Pancreas (tissue), 10 donors: ENCODE measurements around the gene AFF4. TPM values are rescaled to one million over a fixed set of nuclear protein-coding genes. Genes with fewer than 3 reads are reported as not detected.

Experiments
- ATAC-seq, 4 donors: fragments of 200-7000 bp; cut with Tn5 transposase; one replicate each; pipeline versions ENCODE4 v1.8.0 to v1.9.1; 2020; ENCODE audit warnings: mild to moderate bottlenecking in 4 of 4, moderate library complexity in 4 of 4
- DNase-seq, 6 donors: peaks; one replicate each; pipeline ENCODE4 v3.0.0-alpha.2; 2020
- FAIRE-seq: peaks from 2 replicates; lab custom pipeline; 2012; peaks lifted over from hg19 to GRCh38; lab: Jason Lieb, UNC
- H3K27ac ChIP-seq, 4 donors: fragments of 200-600 bp; sonication (generic); 1 replicate in 3 of 4; 2 replicates in 1 of 4; pipeline versions ENCODE4 v1.5.0 to v1.8.0; 2020
- H3K27me3 ChIP-seq, 4 donors: fragments of 200-600 bp; one replicate each; pipeline ENCODE4 v1.8.0; 2021
- H3K36me3 ChIP-seq, 3 donors: fragments of 200-600 bp; sonication (generic) in 1 of 3; one replicate each; pipeline versions ENCODE4 v1.5.0 to v1.8.0; 2020 to 2021
- H3K4me1 ChIP-seq, 3 donors: fragments of 200-600 bp; one replicate each; pipeline ENCODE4 v1.8.0; 2021
- H3K4me3 ChIP-seq, 4 donors: fragments of 200-600 bp; sonication (generic) in 2 of 4; one replicate each; pipeline versions ENCODE4 v1.5.0 to v1.8.0; 2020 to 2021
- H3K9me3 ChIP-seq, 4 donors: fragments of 200-600 bp; one replicate each; pipeline ENCODE4 v1.8.0; 2021
- WGBS, 2 donors: extraction: QIAGEN DNeasy Blood & Tissue Kit; methylation state at CpG; one replicate each; pipeline ENCODE4 v1.1.7; 2013; 5-methylcytosine and 5-hydroxymethylcytosine counted together
- intact Hi-C, 3 donors: fragments of 100-400 bp; cut with DNase I; formaldehyde crosslinking; loops; one replicate each; pipeline versions ENCODE4 v1.11.1 to v1.14.2; 2022
- polyA plus RNA-seq, 2 donors: library from polyadenylated mRNA; stranded (reverse); fragments of 200-250 nt; gene quantifications; one replicate each; pipeline ENCODE4 v1.2.3, GENCODE V29; 2013
- total RNA-seq, 6 donors: library from RNA; stranded (reverse); fragmentation: NEBNext Ultra II Directional in 4 of 6; extraction: Animal tissue kit (Norgen Biotek cat#: 25700) in 4 of 6; gene quantifications; one replicate each; pipeline versions ENCODE4 v1.2.1 to v1.2.4, GENCODE V29; 2021 to 2023
- TF ChIP-seq, protein P1 (sequence below), 4 donors: fragments of 200-600 bp; sonication (generic) in 3 of 4; IDR thresholded peaks; one replicate each; pipeline versions ENCODE4 v1.5.0 to v1.8.0; 2021; ENCODE audit warnings: antibody characterized with exemption in 4 of 4
- donor health status: healthy with polysubstance abuse.
- donor health status: DM: no; HTN: no; CAD: no; lungs with moderate emphysema.
- donor health status: DM: no; HTN: no; CAD: no.
- donor health status: control.
- donor health status: control.
- donor health status: Bipolar disorder and iron deficiency.
- donor health status: DM: yes; HTN: yes; CAD: no.
- donor health status: DM: no; HTN: no; CAD: no.
- donor health status: DM: no; HTN: no; CAD: no.
- donor health status: DM: yes; HTN: yes; CAD: no.

The AFF4 gene
- total and polyA plus RNA-seq, 8 donors: 6.7 to 40.2 (median 27.2) TPM

DNA sequence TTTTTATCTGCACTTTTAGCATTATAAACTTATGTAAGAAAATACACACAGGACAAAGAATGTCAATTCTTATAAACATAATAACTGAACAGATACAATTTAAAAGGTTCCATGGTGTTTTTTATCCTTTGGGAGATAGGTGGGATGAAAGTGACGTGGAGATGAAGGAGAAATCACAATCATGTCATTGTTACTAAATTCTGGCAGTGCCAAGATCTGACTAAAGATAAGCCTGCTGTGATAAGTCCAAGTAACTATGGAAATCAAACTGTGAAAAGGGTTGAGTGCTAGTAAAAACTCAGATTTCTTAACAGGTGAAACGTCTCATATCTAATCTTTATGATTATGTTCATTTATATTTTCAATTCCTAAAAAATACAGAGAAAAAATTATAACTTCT is 78.9 kb downstream of the AFF4 start:
- TF ChIP-seq, protein P1, sequence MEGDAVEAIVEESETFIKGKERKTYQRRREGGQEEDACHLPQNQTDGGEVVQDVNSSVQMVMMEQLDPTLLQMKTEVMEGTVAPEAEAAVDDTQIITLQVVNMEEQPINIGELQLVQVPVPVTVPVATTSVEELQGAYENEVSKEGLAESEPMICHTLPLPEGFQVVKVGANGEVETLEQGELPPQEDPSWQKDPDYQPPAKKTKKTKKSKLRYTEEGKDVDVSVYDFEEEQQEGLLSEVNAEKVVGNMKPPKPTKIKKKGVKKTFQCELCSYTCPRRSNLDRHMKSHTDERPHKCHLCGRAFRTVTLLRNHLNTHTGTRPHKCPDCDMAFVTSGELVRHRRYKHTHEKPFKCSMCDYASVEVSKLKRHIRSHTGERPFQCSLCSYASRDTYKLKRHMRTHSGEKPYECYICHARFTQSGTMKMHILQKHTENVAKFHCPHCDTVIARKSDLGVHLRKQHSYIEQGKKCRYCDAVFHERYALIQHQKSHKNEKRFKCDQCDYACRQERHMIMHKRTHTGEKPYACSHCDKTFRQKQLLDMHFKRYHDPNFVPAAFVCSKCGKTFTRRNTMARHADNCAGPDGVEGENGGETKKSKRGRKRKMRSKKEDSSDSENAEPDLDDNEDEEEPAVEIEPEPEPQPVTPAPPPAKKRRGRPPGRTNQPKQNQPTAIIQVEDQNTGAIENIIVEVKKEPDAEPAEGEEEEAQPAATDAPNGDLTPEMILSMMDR (IDR thresholded peaks at IDR 0.05): no peak
- Histone ChIP-seq H3K27me3 (no peaks in the 10 kb centered on the region), H3K4me1 (no peaks in the 10 kb centered on the region), H3K9me3 (no peaks in the 10 kb centered on the region), H3K27ac (no peak overlapping the region), H3K36me3 (peaks cover 0 to 69% (median 19%) of the 10 kb centered on the region in 3 donors), H3K4me3 (no peak overlapping the region)
- ATAC-seq: no peak
- 38 to 43% methylated on average over 2 of the region's 2 CpGs for WGBS, 2 donors
- no peak for DNase-seq
- FAIRE-seq: no peak
- intact Hi-C loops: loop anchor here in 1 of 3 donors (10.0 kb wide), 1 partner anchor 60 kb away; no protein-coding TSS in a partner anchor

DNA sequence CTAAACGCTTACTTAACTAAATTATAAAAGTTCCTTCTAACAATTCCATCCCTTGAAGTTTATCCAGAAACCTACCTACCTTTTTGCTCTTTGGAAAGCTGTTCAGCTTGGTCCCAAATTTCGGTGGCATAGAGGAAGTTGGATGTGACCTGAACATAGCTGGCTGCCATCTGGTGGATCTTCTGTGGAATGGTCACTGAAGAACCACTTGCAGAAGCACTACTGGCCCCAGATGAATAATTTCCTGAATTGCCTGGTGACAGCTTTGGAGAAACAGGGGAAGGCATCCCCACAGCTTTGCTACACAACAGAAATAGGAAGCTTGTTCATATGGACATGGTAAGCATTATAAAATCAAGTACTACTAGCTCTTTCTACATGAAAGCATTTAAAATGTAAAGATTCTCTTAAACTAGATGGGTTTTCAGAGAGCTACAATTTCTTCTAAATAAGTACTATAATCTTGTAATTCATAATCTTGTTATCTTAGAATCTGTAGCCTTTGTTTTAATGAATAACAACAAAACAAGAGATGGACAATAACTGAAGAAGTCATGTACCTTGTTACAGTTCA is 80.1 kb downstream of the AFF4 start:
- Histone ChIP-seq H3K4me3 (no peak overlapping the region), H3K27me3 (no peaks in the 10 kb centered on the region), H3K27ac (no peak overlapping the region), H3K4me1 (no peaks in the 10 kb centered on the region), H3K9me3 (no peaks in the 10 kb centered on the region), H3K36me3 (peaks cover 0 to 66% (median 15%) of the 10 kb centered on the region in 3 donors)
- 10 to 18% methylated on average over 2 of the region's 2 CpGs for WGBS, 2 donors
- intact Hi-C loops: loop anchor here in 1 of 3 donors (10.0 kb wide), 1 partner anchor 59 kb away; no protein-coding TSS in a partner anchor
- FAIRE-seq (peak; percentile 34), DNase-seq (peak in 3 of 6 donors; percentile 43 to 56 (median 44)), ATAC-seq (peak; percentile 83 to 97 (median 96))
- TF ChIP-seq, protein P1 (IDR thresholded peaks at IDR 0.05): peak; percentile 8 to 56 (median 45)

DNA sequence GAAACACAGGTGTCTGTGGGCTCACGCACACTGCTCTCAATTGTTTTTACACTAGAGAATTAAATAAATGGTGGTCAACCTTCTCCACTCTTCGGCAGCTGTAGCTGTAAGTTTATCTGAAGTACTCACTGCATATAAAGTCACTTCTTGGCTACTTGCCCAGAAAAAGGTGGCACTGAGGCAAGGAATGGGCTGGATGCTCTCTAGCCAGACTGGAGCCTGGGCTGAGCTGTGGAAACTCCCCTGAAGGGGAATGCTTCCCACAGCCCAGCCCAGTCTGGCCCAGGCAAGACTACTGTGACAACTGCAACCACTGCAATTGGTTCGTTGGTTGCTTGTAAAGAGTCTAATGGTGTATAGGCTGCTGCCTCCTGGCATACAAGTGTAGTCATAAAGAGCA is 85.5 kb downstream of the AFF4 start:
- Histone ChIP-seq H3K4me3 (no peak overlapping the region), H3K27me3 (no peaks in the 10 kb centered on the region), H3K4me1 (peaks cover 2 to 8% (median 3%) of the 10 kb centered on the region in 3 donors), H3K27ac (no peak overlapping the region), H3K9me3 (no peaks in the 10 kb centered on the region), H3K36me3 (peaks cover 0 to 45% (median 5%) of the 10 kb centered on the region in 3 donors)
- WGBS, 2 donors: 64 to 67% methylated on average over 3 of the region's 3 CpGs
- FAIRE-seq (no peak), ATAC-seq (peak in 2 of 4 donors; percentile 15 to 51), DNase-seq (no peak)
- TF ChIP-seq, protein P1 (IDR thresholded peaks at IDR 0.05): no peak
- intact Hi-C loops: no loop called here

DNA sequence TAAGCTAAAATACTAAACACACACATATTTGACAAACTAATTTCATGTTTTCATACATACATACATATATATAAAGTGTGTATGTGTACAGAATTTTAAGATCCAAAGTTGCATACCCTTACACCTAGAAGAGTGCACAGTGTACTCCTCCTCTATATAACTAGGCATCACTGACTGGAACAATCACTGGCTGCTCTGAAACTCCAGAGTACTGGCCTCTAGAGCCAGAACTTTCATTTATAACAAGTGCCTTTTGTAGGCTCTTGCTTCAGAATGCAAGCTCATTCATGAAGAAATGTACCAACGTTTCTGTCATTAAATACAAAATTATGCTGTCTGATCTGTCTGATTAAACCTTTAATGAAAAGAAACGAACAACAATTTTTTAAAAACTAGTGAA is 86.0 kb downstream of the AFF4 start:
- intact Hi-C loops: no loop called here
- ATAC-seq: no peak
- no peak for FAIRE-seq
- H3K36me3 ChIP-seq: peaks cover 0 to 45% (median 5%) of the 10 kb centered on the region in 3 donors
- WGBS, 2 donors: 46 to 60% methylated on average over 2 of the region's 2 CpGs
- no peak overlapping the region for H3K4me3 ChIP-seq
- no peak for DNase-seq
- H3K4me1 ChIP-seq: peaks cover 5 to 13% (median 7%) of the 10 kb centered on the region in 3 donors
- no peaks in the 10 kb centered on the region for H3K9me3 ChIP-seq
- H3K27ac ChIP-seq: no peak overlapping the region
- no peaks in the 10 kb centered on the region for H3K27me3 ChIP-seq
- TF ChIP-seq, protein P1 (IDR thresholded peaks at IDR 0.05): no peak
